OCI-LY3 (cell line): ENCODE measurements around the gene C17orf58.

Experiments used
- EZH2phosphoT487 ChIP-seq: fragments of 200-600 bp; shearing (Covaris generic); IDR thresholded peaks from 2 replicates; pipeline ENCODE4 v1.6.1; 2018; ENCODE audit warnings: antibody characterized with exemption, mixed run types, low read depth
- TF ChIP-seq, protein P1 (sequence below): fragments of 200-600, 300-600 bp; sonication (generic); IDR thresholded peaks from 2 replicates; pipeline ENCODE4 v1.5.1; 2014; ENCODE audit warnings: antibody characterized with exemption, low read length, low read depth

DNA sequence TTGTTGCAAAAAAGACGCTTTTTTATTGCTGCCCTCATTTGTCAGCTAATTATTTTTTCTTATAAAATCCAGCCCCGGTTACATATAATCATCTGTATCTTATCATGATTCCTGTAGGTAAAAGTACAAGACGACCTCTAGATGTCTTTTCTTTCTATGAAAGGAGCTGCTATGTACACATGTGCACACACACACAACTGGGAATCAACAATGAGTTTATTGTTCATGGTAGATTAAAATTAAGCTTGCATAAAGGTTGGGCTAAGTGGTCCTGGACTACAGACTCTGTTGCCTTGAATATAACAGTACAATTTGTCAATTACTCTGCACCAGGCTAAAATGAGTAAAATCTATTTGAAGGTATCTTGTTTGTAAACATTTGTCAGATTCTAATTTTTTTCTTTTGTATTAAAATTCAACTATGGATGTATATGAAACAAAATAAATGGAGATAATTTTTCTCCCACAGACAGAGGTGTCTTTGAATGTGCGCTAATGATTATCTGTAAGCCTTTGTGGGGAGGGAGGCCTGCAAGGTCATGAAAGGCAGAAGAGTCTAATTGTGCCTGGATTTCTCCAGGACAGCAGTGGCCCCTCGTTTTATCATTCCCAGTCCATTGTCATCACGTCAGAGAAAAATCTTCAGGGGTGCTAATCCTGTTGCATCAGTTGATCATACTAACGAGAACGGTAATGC, 13.4 kb downstream of the C17orf58 start:
- TF ChIP-seq, protein P1, sequence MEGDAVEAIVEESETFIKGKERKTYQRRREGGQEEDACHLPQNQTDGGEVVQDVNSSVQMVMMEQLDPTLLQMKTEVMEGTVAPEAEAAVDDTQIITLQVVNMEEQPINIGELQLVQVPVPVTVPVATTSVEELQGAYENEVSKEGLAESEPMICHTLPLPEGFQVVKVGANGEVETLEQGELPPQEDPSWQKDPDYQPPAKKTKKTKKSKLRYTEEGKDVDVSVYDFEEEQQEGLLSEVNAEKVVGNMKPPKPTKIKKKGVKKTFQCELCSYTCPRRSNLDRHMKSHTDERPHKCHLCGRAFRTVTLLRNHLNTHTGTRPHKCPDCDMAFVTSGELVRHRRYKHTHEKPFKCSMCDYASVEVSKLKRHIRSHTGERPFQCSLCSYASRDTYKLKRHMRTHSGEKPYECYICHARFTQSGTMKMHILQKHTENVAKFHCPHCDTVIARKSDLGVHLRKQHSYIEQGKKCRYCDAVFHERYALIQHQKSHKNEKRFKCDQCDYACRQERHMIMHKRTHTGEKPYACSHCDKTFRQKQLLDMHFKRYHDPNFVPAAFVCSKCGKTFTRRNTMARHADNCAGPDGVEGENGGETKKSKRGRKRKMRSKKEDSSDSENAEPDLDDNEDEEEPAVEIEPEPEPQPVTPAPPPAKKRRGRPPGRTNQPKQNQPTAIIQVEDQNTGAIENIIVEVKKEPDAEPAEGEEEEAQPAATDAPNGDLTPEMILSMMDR: no peak
- TF ChIP-seq EZH2phosphoT487: no peak
